ENCODE results near the gene TK2. TPM values are rescaled to one million over a fixed set of nuclear protein-coding genes. Genes with fewer than 3 reads are reported as not detected.
"Not testable (repeated sequence)": the region's sequence is repeated elsewhere in the genome, so short reads cannot be mapped to it uniquely, and the experiment has no call there.

TK2 gene
- total RNA-seq = 13.7 and 20.1 TPM in 2 replicates

DNA sequence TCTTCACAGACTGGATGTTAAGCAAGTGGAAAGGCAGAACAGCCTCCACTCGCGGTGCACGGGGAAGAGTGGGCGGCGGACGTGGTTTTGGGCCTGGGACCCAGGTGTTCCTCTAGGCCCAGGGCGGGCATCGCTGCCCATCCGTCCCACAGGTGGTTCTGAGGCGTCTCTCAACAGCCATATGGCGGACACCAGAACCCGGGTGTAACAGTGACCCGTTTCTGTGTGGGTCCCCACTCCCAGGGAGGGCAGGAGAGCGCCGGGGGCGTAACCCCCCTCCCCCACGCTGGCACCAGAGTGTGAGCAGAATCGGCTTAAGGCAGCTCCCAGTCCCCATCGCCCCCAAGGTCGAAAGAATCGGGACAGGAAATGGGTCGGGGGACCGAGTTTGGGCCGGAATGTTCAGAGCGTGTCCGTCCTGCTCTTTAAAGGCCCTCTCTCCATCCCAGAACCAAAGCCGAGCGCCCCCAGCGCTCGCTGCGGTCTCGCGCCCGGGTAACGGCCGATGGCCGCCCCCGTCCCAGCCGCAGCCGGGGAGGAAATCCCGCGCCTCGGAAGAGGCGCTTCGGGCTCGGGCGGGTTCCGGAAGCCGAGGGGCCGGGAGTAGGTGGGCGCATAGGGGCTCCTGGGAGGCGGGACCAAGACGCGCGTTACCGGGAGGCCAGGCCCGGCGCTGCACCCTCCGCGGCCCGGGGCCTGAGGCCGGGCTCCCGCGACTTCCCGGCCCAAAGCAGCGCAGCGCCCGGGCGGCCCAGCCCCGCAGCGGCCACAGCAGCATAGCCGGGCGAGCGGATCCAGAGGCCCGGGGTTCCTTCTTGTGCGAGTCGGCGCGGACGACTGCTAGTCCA lies at the start of gene TK2:
TK2 (minus strand) TSS at position 839 of the 848 bp plus-strand sequence; CDS start at position 778, 61 bp downstream.
- TF ChIP-seq, protein P1, sequence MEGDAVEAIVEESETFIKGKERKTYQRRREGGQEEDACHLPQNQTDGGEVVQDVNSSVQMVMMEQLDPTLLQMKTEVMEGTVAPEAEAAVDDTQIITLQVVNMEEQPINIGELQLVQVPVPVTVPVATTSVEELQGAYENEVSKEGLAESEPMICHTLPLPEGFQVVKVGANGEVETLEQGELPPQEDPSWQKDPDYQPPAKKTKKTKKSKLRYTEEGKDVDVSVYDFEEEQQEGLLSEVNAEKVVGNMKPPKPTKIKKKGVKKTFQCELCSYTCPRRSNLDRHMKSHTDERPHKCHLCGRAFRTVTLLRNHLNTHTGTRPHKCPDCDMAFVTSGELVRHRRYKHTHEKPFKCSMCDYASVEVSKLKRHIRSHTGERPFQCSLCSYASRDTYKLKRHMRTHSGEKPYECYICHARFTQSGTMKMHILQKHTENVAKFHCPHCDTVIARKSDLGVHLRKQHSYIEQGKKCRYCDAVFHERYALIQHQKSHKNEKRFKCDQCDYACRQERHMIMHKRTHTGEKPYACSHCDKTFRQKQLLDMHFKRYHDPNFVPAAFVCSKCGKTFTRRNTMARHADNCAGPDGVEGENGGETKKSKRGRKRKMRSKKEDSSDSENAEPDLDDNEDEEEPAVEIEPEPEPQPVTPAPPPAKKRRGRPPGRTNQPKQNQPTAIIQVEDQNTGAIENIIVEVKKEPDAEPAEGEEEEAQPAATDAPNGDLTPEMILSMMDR (conservative IDR thresholded peaks at IDR 0.05; ENCODE audit: low read depth, low read length) = peak; percentile 30
- DNase-seq (ENCODE audit: low read depth) = no peak
- peak within 1 kb of the TSS; percentile 84 for H3K4me3 ChIP-seq (ENCODE audit: low read depth, low read length)

DNA sequence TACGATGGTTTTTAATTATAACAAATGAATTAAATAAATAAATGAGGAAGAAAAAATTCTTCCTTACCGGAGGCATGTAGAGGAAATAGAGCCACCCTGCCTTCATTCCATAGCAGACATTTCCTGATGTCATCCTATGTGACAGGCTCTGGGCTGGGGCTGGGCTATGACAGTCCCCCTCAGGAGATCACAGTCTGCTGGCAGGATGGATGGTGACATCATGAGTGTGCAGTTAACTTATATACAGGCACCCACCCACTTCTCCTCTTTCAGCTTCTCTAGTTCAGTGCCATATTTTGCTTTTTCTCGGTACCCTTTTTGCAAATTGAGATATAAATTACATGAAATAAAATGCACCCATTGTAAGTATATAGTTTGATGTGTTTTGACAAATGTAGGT lies 48.2 kb upstream of the TK2 start:
- no peak overlapping the region for H3K4me3 ChIP-seq (ENCODE audit: low read depth, low read length)
- DNase-seq (ENCODE audit: low read depth) = no peak
- TF ChIP-seq, protein P1 (conservative IDR thresholded peaks at IDR 0.05; ENCODE audit: low read depth, low read length) = no peak

DNA sequence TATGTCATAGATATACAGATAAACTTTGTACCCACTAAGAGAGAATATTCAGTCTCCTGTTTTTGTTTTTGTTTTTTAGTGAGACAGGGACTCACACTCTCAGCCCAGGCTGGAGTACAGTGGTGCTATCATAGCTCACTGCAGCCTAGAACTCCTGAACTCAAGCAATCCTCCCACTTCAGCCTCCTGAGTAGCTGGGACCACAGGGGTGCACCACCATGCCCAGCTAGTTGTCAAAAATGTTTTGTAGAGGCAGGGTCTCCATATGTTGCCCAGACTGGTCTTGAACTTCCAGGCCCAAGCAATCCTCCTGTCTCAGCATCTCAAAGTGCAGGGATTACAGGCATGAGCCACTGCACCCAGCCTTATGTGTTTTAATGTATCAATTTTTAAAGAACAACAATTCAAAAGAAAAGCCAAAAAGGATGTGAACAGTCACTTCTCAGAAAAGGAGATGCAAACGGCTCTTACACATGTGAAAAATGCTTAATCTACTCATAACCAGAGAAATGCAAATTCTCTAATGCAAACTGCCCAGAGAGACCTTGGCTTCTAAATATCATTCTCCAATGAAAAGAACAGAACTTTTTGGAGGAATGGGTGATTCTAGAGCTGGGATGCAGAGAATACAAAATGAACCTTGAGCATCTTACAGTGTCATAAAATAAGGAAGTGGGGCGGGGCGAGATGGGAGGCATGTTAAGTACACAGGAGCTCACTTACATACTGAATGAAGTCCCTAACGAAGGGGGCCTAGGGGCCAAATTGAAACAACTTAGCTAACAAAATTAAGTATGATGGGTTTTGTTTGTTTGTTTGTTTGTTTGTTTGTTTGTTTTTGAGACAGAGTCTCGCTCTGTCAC lies 47.3 kb upstream of the TK2 start:
- TF ChIP-seq, protein P1 (conservative IDR thresholded peaks at IDR 0.05; ENCODE audit: low read depth, low read length) = no peak
- DNase-seq (ENCODE audit: low read depth) = no peak
- no peak overlapping the region for H3K4me3 ChIP-seq (ENCODE audit: low read depth, low read length)

DNA sequence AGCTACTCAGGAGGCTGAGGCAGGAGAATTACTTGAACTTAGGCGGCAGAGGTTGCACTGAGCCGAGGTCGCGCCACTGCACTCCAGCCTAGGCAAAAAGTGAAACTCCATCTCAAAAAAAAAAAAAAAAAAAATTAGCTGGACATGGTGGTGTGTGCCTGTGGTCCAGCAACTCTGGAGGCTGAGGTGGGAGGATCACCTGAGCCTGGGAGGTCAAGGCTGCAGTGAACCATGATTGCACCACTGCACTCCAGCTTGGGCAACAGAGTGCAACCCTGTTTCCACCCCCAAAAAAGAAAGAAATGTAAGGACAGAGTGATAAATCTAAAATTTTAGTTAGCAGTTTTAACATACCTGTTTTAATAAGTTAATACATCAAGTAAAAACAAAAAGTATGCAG lies 46.6 kb upstream of the TK2 start:
- DNase-seq (ENCODE audit: low read depth); H3K4me3 ChIP-seq (ENCODE audit: low read depth, low read length): not testable (repeated sequence)

DNA sequence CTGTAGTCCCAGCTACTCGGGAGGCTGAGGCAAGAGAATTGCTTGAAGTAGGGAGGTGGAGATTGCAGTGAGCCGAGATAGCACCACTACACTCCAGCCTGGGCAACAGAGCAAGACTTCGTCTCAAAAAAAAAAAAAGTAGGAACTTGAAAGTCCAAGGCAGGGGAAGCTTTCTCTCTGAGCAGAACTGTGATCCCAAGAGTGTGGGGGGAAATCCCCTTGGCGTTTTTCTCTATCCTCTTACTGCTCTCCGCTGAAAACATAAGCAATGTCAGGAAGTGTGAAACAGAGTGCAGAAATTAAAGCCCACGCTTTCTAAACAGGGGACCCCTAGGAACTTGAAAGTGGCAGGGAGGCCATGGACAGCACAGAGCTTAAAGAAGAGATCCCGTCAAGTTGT lies 44.8 kb upstream of the TK2 start:
- no peak overlapping the region for H3K4me3 ChIP-seq (ENCODE audit: low read depth, low read length)
- DNase-seq (ENCODE audit: low read depth) = no peak
- TF ChIP-seq, protein P1 (conservative IDR thresholded peaks at IDR 0.05; ENCODE audit: low read depth, low read length) = no peak

DNA sequence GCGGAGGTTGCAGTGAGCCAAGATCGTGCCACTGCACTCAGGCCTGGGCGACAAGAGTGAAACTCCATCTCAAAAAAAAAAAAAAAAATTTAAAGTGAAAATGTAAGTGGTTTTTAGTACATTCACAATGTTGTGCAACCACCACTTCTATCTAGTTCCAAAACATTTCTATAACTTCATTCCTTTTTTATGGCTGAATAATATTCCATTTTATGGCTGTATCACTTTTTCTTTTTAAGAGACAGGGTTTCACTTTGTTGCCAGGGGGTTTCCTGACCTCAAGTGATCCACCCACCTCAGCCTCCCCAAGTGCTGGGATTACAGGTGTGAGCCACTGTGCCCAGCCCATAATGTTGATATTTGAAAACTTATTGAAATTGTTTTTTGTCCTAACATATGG lies 42.9 kb upstream of the TK2 start:
- H3K4me3 ChIP-seq (ENCODE audit: low read depth, low read length) = no peak overlapping the region
- DNase-seq (ENCODE audit: low read depth) = no peak
- TF ChIP-seq, protein P1 (conservative IDR thresholded peaks at IDR 0.05; ENCODE audit: low read depth, low read length) = no peak

DNA sequence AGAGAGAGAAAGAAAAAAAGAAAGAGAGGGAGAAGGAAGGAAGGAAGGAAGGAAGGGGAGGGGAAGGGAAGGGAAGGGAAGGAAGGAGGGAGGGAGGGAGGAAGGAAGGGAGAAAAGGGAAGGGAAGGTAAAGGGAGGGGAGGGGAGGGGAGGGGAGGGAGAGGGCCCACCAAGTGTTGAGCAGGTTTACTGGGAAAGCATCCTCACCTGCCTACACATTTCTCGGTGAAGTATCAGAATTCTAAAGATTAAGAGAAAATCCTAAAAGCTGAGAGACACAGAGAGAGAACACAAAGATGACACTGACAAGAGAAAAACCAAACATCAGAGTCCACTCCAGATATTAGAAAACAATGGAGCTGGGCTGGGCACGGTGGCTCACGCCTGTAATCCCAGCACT lies 42.3 kb upstream of the TK2 start:
- TF ChIP-seq, protein P1 (conservative IDR thresholded peaks at IDR 0.05; ENCODE audit: low read depth, low read length) = no peak
- no peak overlapping the region for H3K4me3 ChIP-seq (ENCODE audit: low read depth, low read length)

More for the DNA sequence above, 42.3 kb upstream of the TK2 start:
- no peak for DNase-seq (ENCODE audit: low read depth)

All from epithelial cell of proximal tubule (primary cell).